GM12865 (cell line): Measurements from ENCODE around the gene ABHD5.

Experiments
- DNase-seq: peaks from one replicate; pipeline ENCODE4 v3.0.0; 2010; ENCODE audit warnings: low read depth
- H3K4me3 ChIP-seq: 2 replicates; pipeline ENCODE4 v1.5.1; 2011; ENCODE audit warnings: mild to moderate bottlenecking, low read depth, low read length, control low read depth
- CTCF ChIP-seq: IDR thresholded peaks from 2 replicates; pipeline ENCODE4 v1.5.1; 2011; ENCODE audit warnings: low read length, control low read depth, low read depth, inconsistent platforms; ENCODE audit not compliant: insufficient read depth; ENCODE audit errors: missing control alignments

The ABHD5 gene

DNA sequence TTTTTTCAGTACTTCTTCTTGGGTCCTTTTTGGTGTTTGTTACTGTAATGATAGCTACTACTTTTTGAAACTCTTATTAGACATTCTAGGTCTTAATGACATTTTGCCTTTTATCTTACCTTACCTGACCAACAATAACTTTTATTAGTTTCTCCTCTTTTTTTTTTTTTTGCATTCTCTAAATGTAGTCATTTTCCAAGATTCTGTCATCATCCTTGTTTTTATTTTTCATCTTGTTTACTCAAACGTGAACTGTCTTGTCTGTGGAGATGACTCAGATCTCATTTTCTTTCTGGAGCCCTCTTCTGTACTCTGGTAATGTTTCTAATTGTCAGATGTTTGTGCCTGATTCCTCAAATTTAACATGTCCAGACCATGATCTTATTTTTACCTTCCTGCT is 2.9 kb downstream of the ABHD5 start:
- H3K4me3 ChIP-seq = no peak overlapping the region
- no peak for TF ChIP-seq CTCF
- DNase-seq = no peak

DNA sequence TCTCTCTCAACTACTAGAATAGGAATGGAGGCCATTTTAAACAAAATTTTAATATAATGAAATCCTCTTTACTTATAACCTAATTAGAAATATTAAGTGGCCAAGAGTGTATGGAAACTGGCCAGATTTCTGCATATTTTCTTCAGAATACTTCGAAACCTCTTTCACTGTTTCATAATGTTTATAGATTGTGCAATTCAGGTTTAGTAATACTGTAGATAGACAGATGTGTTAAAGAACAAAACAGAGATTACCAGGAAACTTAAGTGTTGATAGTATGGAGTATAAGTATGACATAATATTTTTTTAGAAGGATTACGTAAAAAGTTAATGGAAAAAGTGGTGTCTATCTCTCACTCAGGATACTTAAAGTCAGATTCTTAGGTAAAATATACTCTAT is 4.7 kb downstream of the ABHD5 start:
- no peak overlapping the region for H3K4me3 ChIP-seq
- no peak for DNase-seq
- no peak for TF ChIP-seq CTCF

DNA sequence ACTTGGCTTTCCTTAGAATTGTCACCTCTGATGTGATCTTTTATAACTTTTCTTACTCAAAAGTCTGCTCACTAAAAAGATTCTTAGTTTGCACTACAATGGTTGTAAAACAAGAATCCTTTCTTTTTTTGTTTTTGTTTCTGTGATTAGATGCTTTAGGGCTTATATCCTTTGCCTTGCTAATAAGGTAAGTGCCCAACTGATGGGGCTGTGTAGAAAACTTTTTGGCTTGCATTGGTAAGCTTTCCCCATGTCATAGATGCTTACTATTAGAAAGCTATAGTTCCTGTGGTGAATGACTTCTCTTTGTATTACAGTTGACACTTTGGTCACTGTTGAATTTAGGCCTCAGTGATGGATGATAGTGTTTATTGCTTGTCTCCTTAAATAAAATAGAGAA is 5.1 kb downstream of the ABHD5 start:
- no peak overlapping the region for H3K4me3 ChIP-seq
- TF ChIP-seq CTCF = no peak
- no peak for DNase-seq

DNA sequence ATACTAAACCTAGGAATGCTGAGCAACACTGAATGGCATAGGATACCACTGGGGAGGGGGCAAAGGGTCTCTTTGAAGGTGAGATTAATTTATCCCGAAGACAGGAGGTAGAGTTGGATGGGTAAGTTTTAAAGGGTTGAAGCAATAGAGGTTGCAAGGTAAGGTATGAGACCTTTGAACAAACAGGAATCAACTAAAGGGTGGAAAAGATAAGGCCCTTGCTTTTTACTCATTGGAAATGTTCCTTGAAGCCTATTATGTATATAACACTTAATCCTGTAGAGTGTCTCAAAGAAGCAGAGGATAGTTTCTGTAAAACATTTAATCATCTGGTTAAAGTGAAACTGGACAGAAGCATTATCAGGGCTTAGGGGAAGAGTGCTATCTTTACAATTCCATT is 5.7 kb downstream of the ABHD5 start:
- no peak overlapping the region for H3K4me3 ChIP-seq
- no peak for TF ChIP-seq CTCF
- no peak for DNase-seq

- H3K4me3 ChIP-seq = no peak overlapping the region
- no peak for DNase-seq
- no peak for TF ChIP-seq CTCF
Observed at GRCh38 chr3:43696881-43697280, 6.1 kb downstream of the ABHD5 start.

- TF ChIP-seq CTCF = peak; percentile 35
- no peak overlapping the region for H3K4me3 ChIP-seq
- DNase-seq = peak; percentile 64
Observed at GRCh38 chr3:43699864-43700263, 9.1 kb downstream of the ABHD5 start.

GRCh38 chr3:43704697-43705096 is 14.0 kb downstream of the ABHD5 start:
- H3K4me3 ChIP-seq = no peak overlapping the region
- no peak for DNase-seq
- TF ChIP-seq CTCF = no peak
